HEK293 (cell line): ENCODE measurements around the gene LGALS12.

Experiments used
- CTCF ChIA-PET: fragments of 350-600 bp; formaldehyde crosslinking; extraction: SDS; loops from one replicate; lab custom pipeline; 2021; ENCODE audit warnings: antibody characterized with exemption; lab: Yijun Ruan, JAX
- POLR2A ChIA-PET: fragments of 300-600 bp; formaldehyde crosslinking; extraction: SDS; loops from one replicate; lab custom pipeline; 2020; ENCODE audit warnings: antibody characterized with exemption, inconsistent platforms; lab: Yijun Ruan, JAX
- H3K27ac ChIP-seq: fragments of 200-500 bp; sonication (Bioruptor generic); 2 replicates; pipeline ENCODE4 v1.5.1; 2014; ENCODE audit warnings: low read depth, low read length, control low read depth, inconsistent platforms; ENCODE audit errors: extremely low read depth
- H3K36me3 ChIP-seq, 2 experiments: fragments of 200-500 bp in 1 of 2; sonication (Bioruptor generic) in 1 of 2; 1 replicate in 1 of 2; 2 replicates in 1 of 2; pipeline ENCODE4 v1.5.1; 2014 to 2017; ENCODE audit warnings: inconsistent platforms in 2 of 2, low read length in 2 of 2; ENCODE audit not compliant: control insufficient read depth in 2 of 2, insufficient read depth in 1 of 2
- H3K4me1 ChIP-seq: fragments of 200-500 bp; sonication (Bioruptor generic); 2 replicates; pipeline ENCODE4 v1.5.1; 2014; ENCODE audit warnings: mild to moderate bottlenecking, low read length, inconsistent platforms; ENCODE audit not compliant: control insufficient read depth, insufficient read depth
- H3K4me3 ChIP-seq: 2 replicates; pipeline ENCODE4 v1.5.1; 2011; ENCODE audit warnings: low read depth, mild to moderate bottlenecking, control low read depth, low read length, moderate library complexity
- H3K9me3 ChIP-seq: fragments of 200-500 bp; sonication (Bioruptor generic); 2 replicates; pipeline ENCODE4 v1.5.1; 2014; ENCODE audit warnings: low read depth, low read length, inconsistent platforms; ENCODE audit not compliant: control insufficient read depth, insufficient read depth
- REST ChIP-seq: fragments of 450-650 bp; formaldehyde crosslinking; IDR thresholded peaks from 2 replicates; pipeline ENCODE4 v1.5.1; 2016; ENCODE audit warnings: missing biosample characterization, missing genetic modification characterization
- SALL2 ChIP-seq: fragments of 450-650 bp; formaldehyde crosslinking; IDR thresholded peaks from 2 replicates; pipeline ENCODE4 v1.5.0; 2017; ENCODE audit warnings: missing biosample characterization, mild to moderate bottlenecking, missing genetic modification characterization, borderline replicate concordance
- TRIM28 ChIP-seq: IDR thresholded peaks from 2 replicates; pipeline ENCODE4 v1.6.1; 2011; ENCODE audit warnings: low read length, control low read depth, borderline replicate concordance
- YY2 ChIP-seq: fragments of 450-650 bp; formaldehyde crosslinking; IDR thresholded peaks from 2 replicates; pipeline ENCODE4 v1.5.1; 2016; ENCODE audit warnings: missing biosample characterization, missing genetic modification characterization
- ZBTB26 ChIP-seq: fragments of 450-650 bp; formaldehyde crosslinking; optimal IDR thresholded peaks from 2 replicates; pipeline ENCODE3; 2016; ENCODE audit warnings: missing biosample characterization, mild to moderate bottlenecking, missing genetic modification characterization
- ZFHX2 ChIP-seq: fragments of 450-650 bp; formaldehyde crosslinking; conservative IDR thresholded peaks from 2 replicates; pipeline ENCODE4 v1.5.1; 2016; ENCODE audit warnings: missing biosample characterization, missing genetic modification characterization
- ZFP37 ChIP-seq: fragments of 450-650 bp; formaldehyde crosslinking; IDR thresholded peaks from 2 replicates; pipeline ENCODE4 v1.5.1; 2016; ENCODE audit warnings: missing biosample characterization, missing genetic modification characterization
- ZNF2 ChIP-seq: fragments of 450-650 bp; formaldehyde crosslinking; IDR thresholded peaks from 2 replicates; pipeline ENCODE4 v1.5.1; 2016; ENCODE audit warnings: missing biosample characterization, missing genetic modification characterization
- ZNF266 ChIP-seq: fragments of 450-650 bp; formaldehyde crosslinking; IDR thresholded peaks from 2 replicates; pipeline ENCODE4 v1.5.1; 2016; ENCODE audit warnings: missing biosample characterization, missing genetic modification characterization, low read depth
- ZNF302 ChIP-seq: fragments of 450-650 bp; formaldehyde crosslinking; IDR thresholded peaks from 2 replicates; pipeline ENCODE4 v1.5.1; 2016; ENCODE audit warnings: missing biosample characterization, missing genetic modification characterization, low read depth
- ZNF311 ChIP-seq: fragments of 450-650 bp; formaldehyde crosslinking; IDR thresholded peaks from 2 replicates; pipeline ENCODE4 v1.5.1; 2017; ENCODE audit warnings: missing biosample characterization, missing genetic modification characterization, borderline replicate concordance
- ZNF341 ChIP-seq: fragments of 450-650 bp; formaldehyde crosslinking; IDR thresholded peaks from 2 replicates; pipeline ENCODE4; 2016; ENCODE audit warnings: low read depth, missing biosample characterization, missing genetic modification characterization
- ZNF560 ChIP-seq: fragments of 450-650 bp; formaldehyde crosslinking; IDR thresholded peaks from 2 replicates; pipeline ENCODE4 v1.5.1; 2017; ENCODE audit warnings: missing biosample characterization, missing genetic modification characterization, borderline replicate concordance
- ZNF580 ChIP-seq: fragments of 450-650 bp; formaldehyde crosslinking; IDR thresholded peaks from 2 replicates; pipeline ENCODE4 v1.5.1; 2016; ENCODE audit warnings: missing biosample characterization, missing genetic modification characterization
- ZNF624 ChIP-seq: fragments of 450-650 bp; formaldehyde crosslinking; IDR thresholded peaks from 2 replicates; pipeline ENCODE4 v1.5.1; 2017; ENCODE audit warnings: missing biosample characterization, missing genetic modification characterization
- ZNF670 ChIP-seq: fragments of 450-650 bp; formaldehyde crosslinking; IDR thresholded peaks from 2 replicates; pipeline ENCODE4 v1.5.1; 2016; ENCODE audit warnings: missing biosample characterization, missing genetic modification characterization, low read depth
- ZNF692 ChIP-seq: fragments of 450-650 bp; formaldehyde crosslinking; IDR thresholded peaks from 2 replicates; pipeline ENCODE4 v1.5.1; 2016; ENCODE audit warnings: missing biosample characterization, missing genetic modification characterization

LGALS12 gene

GRCh38 chr11:63532799-63533475 is 27.1 kb downstream of the LGALS12 start:
- Histone ChIP-seq H3K4me1 (no peaks in the 10 kb centered on the region), H3K9me3 (no peaks in the 10 kb centered on the region), H3K4me3 (no peak overlapping the region)
- CTCF ChIA-PET = interaction anchor here (0.6 to 2.4 kb wide), 3 partner anchors 53 to 320 kb away, joined by 3 to 9 read pairs (median 4); no protein-coding TSS in a partner anchor
- POLR2A ChIA-PET = no interaction called here
- TF ChIP-seq ZNF2 = no peak
- TF ChIP-seq YY2 = no peak
- no peak for TF ChIP-seq ZFP37 (tag by site-specific recombination)
- TF ChIP-seq ZNF624 (tag by site-specific recombination) = no peak
- no peak for TF ChIP-seq ZNF266
- no peak for TF ChIP-seq REST (tag by site-specific recombination)
- TF ChIP-seq ZNF560 (tag by site-specific recombination) = no peak
- no peak for TF ChIP-seq TRIM28
- no peak for TF ChIP-seq ZBTB26
- TF ChIP-seq ZNF311 (tag by site-specific recombination) = no peak
- TF ChIP-seq, all 188 proteins: peak for 0
- Histone ChIP-seq H3K27ac (no peak overlapping the region), H3K36me3 (no peaks in the 10 kb centered on the region)

- no peak overlapping the region for H3K27ac ChIP-seq
- CTCF ChIA-PET = interaction anchor here (2.4 kb wide), 1 partner anchor 54 kb away, joined by 9 read pairs; no protein-coding TSS in a partner anchor
- H3K9me3 ChIP-seq = no peaks in the 10 kb centered on the region
- H3K4me3 ChIP-seq = no peak overlapping the region
- H3K36me3 ChIP-seq = no peaks in the 10 kb centered on the region
- no peaks in the 10 kb centered on the region for H3K4me1 ChIP-seq
- POLR2A ChIA-PET = no interaction called here
- TF ChIP-seq ZNF302 (tag by site-specific recombination) = no peak
These were observed 28.2 kb downstream of the LGALS12 start for GRCh38 chr11:63534076-63534475.

GRCh38 chr11:63534895-63535461 is 29.1 kb downstream of the LGALS12 start:
- H3K4me3 ChIP-seq = no peak overlapping the region
- POLR2A ChIA-PET = no interaction called here
- H3K27ac ChIP-seq = no peak overlapping the region

More at GRCh38 chr11:63534895-63535461, 29.1 kb downstream of the LGALS12 start:
- Histone ChIP-seq H3K4me1 (no peaks in the 10 kb centered on the region), H3K36me3 (no peaks in the 10 kb centered on the region), H3K9me3 (no peaks in the 10 kb centered on the region)
- CTCF ChIA-PET = no interaction called here
- TF ChIP-seq ZFHX2 (tag by site-specific recombination) (no peak), ZNF580 (no peak), ZNF311 (tag by site-specific recombination) (no peak), SALL2 (tag by site-specific recombination) (no peak), ZNF670 (tag by site-specific recombination) (no peak), ZNF341 (tag by site-specific recombination) (no peak), ZNF692 (tag by site-specific recombination) (no peak)
